Psoas muscle (tissue), 8 donors: ENCODE measurements around the gene SCN2A. TPM values are rescaled to one million over a fixed set of nuclear protein-coding genes. Genes with fewer than 3 reads are reported as not detected.

ENCODE experiments used
- ATAC-seq, 4 donors: fragments of 200-7000 bp; cut with Tn5 transposase; one replicate each; pipeline ENCODE4 v1.9.1; 2020; ENCODE audit warnings: moderate library complexity in 3 of 4, mild to moderate bottlenecking in 2 of 4
- DNase-seq, 2 donors: peaks; one replicate each; pipeline ENCODE4 v3.0.0-alpha.2; 2020
- H3K27ac ChIP-seq: fragments of 200-600 bp; one replicate; pipeline ENCODE4 v1.8.0; 2022
- H3K27me3 ChIP-seq, 3 donors: fragments of 200-600 bp in 1 of 3; one replicate each; pipeline versions ENCODE4 v1.6.1 to v1.8.0; 2013 to 2022; ENCODE audit warnings: low read length in 2 of 3, mild to moderate bottlenecking in 2 of 3, moderate library complexity in 1 of 3; ENCODE audit not compliant: insufficient read depth in 3 of 3
- H3K36me3 ChIP-seq, 2 donors: fragments of 200-600 bp in 1 of 2; one replicate each; pipeline versions ENCODE4 v1.6.1 to v1.8.0; 2013 to 2022; ENCODE audit warnings: low read depth in 1 of 2, mild to moderate bottlenecking in 1 of 2, moderate library complexity in 1 of 2; ENCODE audit not compliant: insufficient read depth in 1 of 2
- H3K4me1 ChIP-seq: fragments of 200-600 bp; one replicate; pipeline ENCODE4 v1.8.0; 2022
- H3K4me3 ChIP-seq: fragments of 200-600 bp; one replicate; pipeline ENCODE4 v1.8.0; 2022; ENCODE audit warnings: mild to moderate bottlenecking
- H3K9me3 ChIP-seq: fragments of 200-600 bp; one replicate; pipeline ENCODE4 v1.8.0; 2022
- WGBS, 3 donors: extraction: QIAGEN DNeasy Blood & Tissue Kit; methylation state at CpG; one replicate each; pipeline versions ENCODE4 v1.1.6 to v1.1.7; 2013; 5-methylcytosine and 5-hydroxymethylcytosine counted together
- intact Hi-C, 2 donors: fragments of 100-400 bp; cut with DNase I; formaldehyde crosslinking; loops; one replicate each; pipeline versions ENCODE4 v1.11.0 to v1.14.2; 2022
- polyA plus RNA-seq, 3 donors: library from polyadenylated mRNA; stranded (reverse); fragments of 200-250 nt; gene quantifications; one replicate each; pipeline ENCODE4 v1.2.3, GENCODE V29; 2013
- total RNA-seq, 4 donors: library from RNA; stranded (reverse); fragmentation: NEBNext Ultra II Directional in 2 of 4; extraction: Animal tissue kit (Norgen Biotek cat#: 25700) in 2 of 4; gene quantifications; one replicate each; pipeline versions ENCODE4 v1.2.1 to v1.2.4, GENCODE V29; 2021 to 2023
- TF ChIP-seq, protein P1 (sequence below): fragments of 200-600 bp; IDR thresholded peaks from one replicate; pipeline ENCODE4 v1.8.0; 2022; ENCODE audit warnings: antibody characterized with exemption
- donor health status: healthy with polysubstance abuse.
- donor health status: DM: no; HTN: no; CAD: no; lungs with moderate emphysema.
- donor health status: Bipolar disorder and iron deficiency.
- donor health status: healthy.
- donor health status: DM: yes; HTN: yes; CAD: no.
- donor health status: DM: no; HTN: no; CAD: no.
- donor health status: DM: no; HTN: no; CAD: no.
- donor health status: DM: yes; HTN: yes; CAD: no.

The SCN2A gene
- total and polyA plus RNA-seq, 7 donors, result under 0.01 to 0.03 TPM; not detected in 5

DNA sequence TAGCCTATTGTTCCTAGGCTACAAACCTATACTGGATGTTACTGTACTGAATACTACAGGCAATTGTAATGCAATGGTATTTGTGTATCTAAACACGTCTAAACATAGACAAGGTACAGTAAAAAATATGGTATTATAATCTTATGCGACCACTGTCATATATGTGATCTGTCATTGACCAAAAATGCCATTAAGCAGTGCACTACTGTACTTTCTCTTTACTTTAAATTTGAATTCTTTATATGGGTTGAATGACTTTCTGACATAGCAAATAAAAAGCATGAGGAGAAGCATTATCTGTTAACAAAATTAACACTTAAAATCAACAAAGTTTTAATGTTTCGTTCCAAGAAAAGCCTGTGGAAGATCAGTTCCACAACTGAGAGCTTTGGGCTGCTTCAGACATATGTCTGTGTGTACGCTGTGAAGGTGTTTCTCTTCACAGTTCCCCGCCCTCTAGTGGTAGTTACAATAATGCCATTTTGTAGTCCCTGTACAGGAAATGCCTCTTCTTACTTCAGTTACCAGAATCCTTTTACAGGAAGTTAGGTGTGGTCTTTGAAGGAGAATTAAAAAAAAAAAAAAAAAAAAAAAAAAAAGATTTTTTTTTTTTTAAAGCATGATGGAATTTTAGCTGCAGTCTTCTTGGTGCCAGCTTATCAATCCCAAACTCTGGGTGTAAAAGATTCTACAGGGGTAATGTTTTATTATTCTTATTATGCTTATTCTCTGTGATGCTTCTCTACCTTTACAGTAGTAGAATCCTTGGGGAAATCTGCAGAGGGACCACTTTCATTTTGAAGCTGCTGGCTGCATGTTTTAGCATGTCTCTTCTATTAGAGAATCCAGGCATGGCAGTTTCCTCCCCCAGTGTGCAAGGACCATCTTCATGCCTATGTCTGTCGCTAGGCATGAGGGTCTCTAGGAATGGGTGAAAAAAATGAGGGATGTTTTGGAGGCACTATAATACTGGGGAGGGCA is 54.5 kb downstream of the SCN2A start:
- 29 to 32% (median 30%) methylated on average over 6 of the region's 6 CpGs for WGBS, 3 donors
- intact Hi-C loops, result loop anchor here (2.0 to 10.0 kb wide), 4 partner anchors 53 to 299 kb away; no protein-coding TSS in a partner anchor
- no peak overlapping the region for H3K4me3 ChIP-seq
- no peak overlapping the region for H3K27ac ChIP-seq
- DNase-seq (no peak), ATAC-seq (peak; percentile 78 to 99 (median 96))
- TF ChIP-seq, protein P1, sequence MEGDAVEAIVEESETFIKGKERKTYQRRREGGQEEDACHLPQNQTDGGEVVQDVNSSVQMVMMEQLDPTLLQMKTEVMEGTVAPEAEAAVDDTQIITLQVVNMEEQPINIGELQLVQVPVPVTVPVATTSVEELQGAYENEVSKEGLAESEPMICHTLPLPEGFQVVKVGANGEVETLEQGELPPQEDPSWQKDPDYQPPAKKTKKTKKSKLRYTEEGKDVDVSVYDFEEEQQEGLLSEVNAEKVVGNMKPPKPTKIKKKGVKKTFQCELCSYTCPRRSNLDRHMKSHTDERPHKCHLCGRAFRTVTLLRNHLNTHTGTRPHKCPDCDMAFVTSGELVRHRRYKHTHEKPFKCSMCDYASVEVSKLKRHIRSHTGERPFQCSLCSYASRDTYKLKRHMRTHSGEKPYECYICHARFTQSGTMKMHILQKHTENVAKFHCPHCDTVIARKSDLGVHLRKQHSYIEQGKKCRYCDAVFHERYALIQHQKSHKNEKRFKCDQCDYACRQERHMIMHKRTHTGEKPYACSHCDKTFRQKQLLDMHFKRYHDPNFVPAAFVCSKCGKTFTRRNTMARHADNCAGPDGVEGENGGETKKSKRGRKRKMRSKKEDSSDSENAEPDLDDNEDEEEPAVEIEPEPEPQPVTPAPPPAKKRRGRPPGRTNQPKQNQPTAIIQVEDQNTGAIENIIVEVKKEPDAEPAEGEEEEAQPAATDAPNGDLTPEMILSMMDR, result peak; percentile 72
- no peaks in the 10 kb centered on the region for H3K36me3 ChIP-seq
- H3K27me3 ChIP-seq, result no peaks in the 10 kb centered on the region
- H3K4me1 ChIP-seq, result no peaks in the 10 kb centered on the region
- H3K9me3 ChIP-seq, result no peaks in the 10 kb centered on the region

DNA sequence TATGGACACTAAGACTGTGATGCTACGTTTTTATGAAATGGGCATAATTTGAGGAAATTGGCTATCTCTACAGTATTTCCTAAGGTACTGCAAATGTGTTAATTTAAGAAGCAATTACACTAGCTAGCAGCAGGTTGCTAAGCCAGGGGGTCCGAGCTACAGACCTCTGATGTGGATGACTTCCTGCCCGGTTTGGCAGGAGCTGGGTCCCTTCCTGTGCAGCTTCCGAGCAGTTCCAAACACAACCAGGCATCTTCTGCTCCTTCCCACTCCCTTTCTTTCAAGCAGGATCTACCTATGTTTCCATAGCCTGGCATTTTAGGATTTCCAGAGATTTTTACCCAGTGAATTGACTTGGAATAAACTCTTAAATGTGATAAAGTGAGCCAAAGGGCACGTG is 55.7 kb downstream of the SCN2A start:
- H3K27ac ChIP-seq, result no peak overlapping the region
- no peaks in the 10 kb centered on the region for H3K36me3 ChIP-seq
- intact Hi-C loops, result loop anchor here (2.0 to 10.0 kb wide), 4 partner anchors 54 to 300 kb away; no protein-coding TSS in a partner anchor
- ATAC-seq, result no peak
- no peaks in the 10 kb centered on the region for H3K27me3 ChIP-seq
- 57 to 63% (median 59%) methylated on average over 5 of the region's 5 CpGs for WGBS, 3 donors
- no peaks in the 10 kb centered on the region for H3K9me3 ChIP-seq
- no peak overlapping the region for H3K4me3 ChIP-seq
- H3K4me1 ChIP-seq, result no peaks in the 10 kb centered on the region
- TF ChIP-seq, protein P1, result no peak
- DNase-seq, result no peak

DNA sequence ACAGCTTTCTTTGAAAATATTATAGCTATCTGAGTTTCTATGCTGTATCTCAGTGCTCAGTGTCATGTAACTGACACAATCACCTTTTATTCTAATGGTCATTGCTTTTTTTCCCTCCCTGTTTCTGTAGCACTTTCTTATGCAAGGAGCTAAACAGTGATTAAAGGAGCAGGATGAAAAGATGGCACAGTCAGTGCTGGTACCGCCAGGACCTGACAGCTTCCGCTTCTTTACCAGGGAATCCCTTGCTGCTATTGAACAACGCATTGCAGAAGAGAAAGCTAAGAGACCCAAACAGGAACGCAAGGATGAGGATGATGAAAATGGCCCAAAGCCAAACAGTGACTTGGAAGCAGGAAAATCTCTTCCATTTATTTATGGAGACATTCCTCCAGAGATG is 56.4 kb downstream of the SCN2A start:
- no peak overlapping the region for H3K27ac ChIP-seq
- no peak overlapping the region for H3K4me3 ChIP-seq
- H3K9me3 ChIP-seq, result no peaks in the 10 kb centered on the region
- H3K4me1 ChIP-seq, result no peaks in the 10 kb centered on the region
- TF ChIP-seq, protein P1, result no peak
- ATAC-seq, result no peak
- 89 to 92% (median 90%) methylated on average over 4 of the region's 4 CpGs for WGBS, 3 donors
- no peaks in the 10 kb centered on the region for H3K36me3 ChIP-seq
- H3K27me3 ChIP-seq, result no peaks in the 10 kb centered on the region
- DNase-seq, result no peak
- intact Hi-C loops, result loop anchor here (2.0 to 10.0 kb wide), 3 partner anchors 55 to 301 kb away; no protein-coding TSS in a partner anchor

DNA sequence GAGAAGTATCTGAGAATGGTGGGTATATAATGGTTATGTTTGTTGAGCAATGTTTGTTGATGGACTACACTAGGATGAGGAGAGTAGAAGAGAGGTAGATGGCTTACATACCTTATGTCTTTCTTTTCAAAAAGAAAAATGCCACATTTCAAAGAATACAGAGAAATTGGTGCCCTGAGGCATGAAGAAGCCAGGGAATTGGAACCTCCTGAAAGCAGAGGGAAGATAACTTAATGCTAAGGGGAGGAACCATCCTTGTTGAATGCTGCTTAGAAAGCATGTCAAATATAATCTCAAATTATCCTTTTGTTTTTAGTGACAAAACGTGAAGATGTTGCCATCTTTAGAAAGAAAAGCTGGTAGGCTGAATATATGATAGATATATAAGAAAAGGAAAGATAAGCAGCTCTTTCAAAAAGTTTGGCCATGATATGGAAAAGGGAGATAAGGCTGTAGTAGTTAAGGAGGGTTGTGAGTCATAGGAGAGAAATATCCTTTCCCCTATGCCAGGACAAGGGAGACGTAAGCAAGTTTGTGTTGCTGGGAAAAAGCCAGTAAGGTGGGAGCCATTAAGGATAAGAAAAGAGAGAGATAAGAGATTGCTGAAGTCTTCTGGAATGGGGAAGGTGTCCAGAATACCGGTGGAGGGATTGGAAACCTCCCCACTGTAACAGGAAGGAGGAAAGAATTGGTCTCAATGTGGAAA is 66.3 kb downstream of the SCN2A start:
- DNase-seq (no peak), ATAC-seq (no peak)
- Histone ChIP-seq H3K4me3 (no peak overlapping the region), H3K27me3 (no peaks in the 10 kb centered on the region), H3K27ac (no peak overlapping the region), H3K36me3 (no peaks in the 10 kb centered on the region), H3K4me1 (no peaks in the 10 kb centered on the region), H3K9me3 (no peaks in the 10 kb centered on the region)
- TF ChIP-seq, protein P1, result no peak
- intact Hi-C loops, result no loop called here
- WGBS, 3 donors, result 48 to 58% (median 53%) methylated on average over 3 of the region's 3 CpGs
